Fibroblast of lung (primary cell): ENCODE data around the gene HBE1. TPM values are rescaled to one million over a fixed set of nuclear protein-coding genes. Genes with fewer than 3 reads are reported as not detected.

Source experiments
- DNase-seq, 2 donors: peaks; one replicate each; pipeline versions ENCODE4 v3.0.0 to v3.0.0-alpha.2; 2010; ENCODE audit warnings: low read depth in 2 of 2
- H2AFZ ChIP-seq: 2 replicates; pipeline ENCODE4 v1.5.1; 2012; ENCODE audit warnings: low read length, control low read depth, inconsistent platforms
- H3K27ac ChIP-seq: 2 replicates; pipeline ENCODE4 v1.5.1; 2011; ENCODE audit warnings: low read length, control low read depth; ENCODE audit not compliant: insufficient read depth
- H3K27me3 ChIP-seq: 2 replicates; pipeline ENCODE4 v1.5.1; 2011; ENCODE audit warnings: mild to moderate bottlenecking, low read length; ENCODE audit not compliant: control insufficient read depth, insufficient read depth
- H3K36me3 ChIP-seq: 2 replicates; pipeline ENCODE4 v1.5.1; 2011; ENCODE audit warnings: low read length; ENCODE audit not compliant: control insufficient read depth, insufficient read depth
- H3K4me1 ChIP-seq: 2 replicates; pipeline ENCODE4 v1.5.1; 2011; ENCODE audit warnings: low read length; ENCODE audit not compliant: control insufficient read depth, insufficient read depth; ENCODE audit errors: extremely low read depth
- H3K4me2 ChIP-seq: 2 replicates; pipeline ENCODE4 v1.5.1; 2011; ENCODE audit warnings: low read length, control low read depth; ENCODE audit not compliant: insufficient read depth; ENCODE audit errors: extremely low read depth
- H3K4me3 ChIP-seq, 4 experiments: fragments of 200-600 bp in 1 of 4; sonication (generic) in 1 of 4; replicated peaks in 1 of 4; 2 replicates each; pipeline ENCODE4 v1.5.1; 2011 to 2016; ENCODE audit warnings: low read length in 4 of 4, low read depth in 3 of 4, mild to moderate bottlenecking in 3 of 4, control low read depth in 2 of 4, inconsistent platforms in 1 of 4, mixed read lengths in 1 of 4; ENCODE audit not compliant: insufficient read depth in 1 of 4; ENCODE audit errors: control extremely low read depth in 1 of 4
- H3K79me2 ChIP-seq: 2 replicates; pipeline ENCODE4 v1.5.1; 2012; ENCODE audit warnings: mild to moderate bottlenecking, low read length, inconsistent platforms; ENCODE audit not compliant: control insufficient read depth, insufficient read depth
- H3K9ac ChIP-seq: 2 replicates; pipeline ENCODE4 v1.5.1; 2011; ENCODE audit warnings: mild to moderate bottlenecking, low read length, control low read depth; ENCODE audit not compliant: insufficient read depth
- H3K9me3 ChIP-seq: 2 replicates; pipeline ENCODE4 v1.5.1; 2012; ENCODE audit warnings: low read depth, low read length; ENCODE audit not compliant: control insufficient read depth, insufficient read depth
- H4K20me1 ChIP-seq: 2 replicates; pipeline ENCODE4 v1.5.1; 2011; ENCODE audit warnings: low read length; ENCODE audit not compliant: control insufficient read depth, insufficient read depth; ENCODE audit errors: extremely low read depth
- CTCF ChIP-seq, 2 donors: IDR thresholded peaks in 1 of 2; conservative IDR thresholded peaks in 1 of 2; 1 replicate in 1 of 2; 2 replicates in 1 of 2; pipeline ENCODE4 v1.5.1; 2011 to 2012; ENCODE audit warnings: low read length in 2 of 2, control low read depth in 1 of 2, inconsistent platforms in 1 of 2, low read depth in 1 of 2, mild to moderate bottlenecking in 1 of 2
- EZH2 ChIP-seq: IDR thresholded peaks from 2 replicates; pipeline ENCODE4 v1.5.1; 2012; ENCODE audit warnings: low read length, control low read depth, mild to moderate bottlenecking; ENCODE audit errors: missing control alignments
- polyA plus RNA-seq, 2 donors: library from polyadenylated mRNA; depleted of rRNA in 1 of 2; stranded (reverse) in 1 of 2; unstranded in 1 of 2; fragments of >200 nt; gene quantifications; 2 replicates each; pipeline ENCODE4 v1.2.1, GENCODE V29; 2011 to 2012; ENCODE audit warnings: missing spikeins in 1 of 2
- total RNA-seq: library from RNA; depleted of rRNA; stranded (reverse); fragments of >200 nt; gene quantifications from 2 replicates; pipeline ENCODE4 v1.2.1, GENCODE V29; 2014

The HBE1 gene
- total and polyA plus RNA-seq, 2 donors (not counting 1 experiment from before 2014, with no cell fraction given) = 0.33 to 3.1 TPM

GRCh38 chr11:5282628-5283027, 12.9 kb upstream of the HBE1 start:
- H4K20me1 ChIP-seq = no peaks in the 10 kb centered on the region
- DNase-seq = no peak
- H2AFZ ChIP-seq = no peak overlapping the region
- H3K79me2 ChIP-seq = no peaks in the 10 kb centered on the region
- H3K27ac ChIP-seq = no peak overlapping the region
- H3K4me1 ChIP-seq = peaks cover 14% of the 10 kb centered on the region
- H3K4me3 ChIP-seq = no peak overlapping the region
- H3K27me3 ChIP-seq = no peaks in the 10 kb centered on the region
- H3K36me3 ChIP-seq = no peaks in the 10 kb centered on the region
- no peak overlapping the region for H3K4me2 ChIP-seq
- no peak overlapping the region for H3K9ac ChIP-seq
- TF ChIP-seq EZH2 (no peak), CTCF (conservative IDR thresholded peaks at IDR 0.05 in 1 of 2, IDR thresholded peaks at IDR 0.05 in 1 of 2; ENCODE audit: low read depth in 1 of 2, low read length in 2 of 2) (no peak)
- no peaks in the 10 kb centered on the region for H3K9me3 ChIP-seq

DNA sequence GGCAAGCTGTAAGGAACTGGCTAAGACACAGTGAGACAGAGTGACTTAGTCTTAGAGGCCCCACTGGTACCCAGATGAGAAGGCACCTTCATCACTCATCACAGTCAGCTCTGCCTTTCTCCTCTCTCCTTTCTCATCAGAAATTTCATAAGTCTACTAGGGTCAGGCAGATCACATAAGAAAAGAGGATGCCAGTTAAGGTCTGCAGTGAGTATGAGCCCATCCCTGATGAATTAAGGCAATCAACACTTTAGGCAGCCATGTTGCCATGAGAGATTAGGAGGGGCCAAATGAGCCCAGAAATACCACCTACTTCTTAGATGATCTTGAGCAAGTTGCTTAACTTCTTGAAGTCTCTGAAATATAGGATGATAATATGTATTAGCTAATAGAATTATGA, 11.9 kb upstream of the HBE1 start:
- TF ChIP-seq CTCF (conservative IDR thresholded peaks at IDR 0.05 in 1 of 2, IDR thresholded peaks at IDR 0.05 in 1 of 2; ENCODE audit: low read depth in 1 of 2, low read length in 2 of 2) = no peak
- TF ChIP-seq EZH2 = no peak
- H3K27ac ChIP-seq = peak overlapping the region; percentile 59

GRCh38 chr11:5280582-5281102, 10.9 kb upstream of the HBE1 start:
- Histone ChIP-seq H3K4me3 (no peak overlapping the region), H3K36me3 (no peaks in the 10 kb centered on the region), H4K20me1 (no peaks in the 10 kb centered on the region), H3K27ac (peak overlapping the region; percentile 59), H3K27me3 (no peaks in the 10 kb centered on the region), H2AFZ (no peak overlapping the region), H3K9ac (no peak overlapping the region), H3K4me2 (no peak overlapping the region), H3K79me2 (no peaks in the 10 kb centered on the region), H3K4me1 (peaks cover 14% of the 10 kb centered on the region), H3K9me3 (no peaks in the 10 kb centered on the region)
- TF ChIP-seq EZH2 (no peak), CTCF (conservative IDR thresholded peaks at IDR 0.05 in 1 of 2, IDR thresholded peaks at IDR 0.05 in 1 of 2; ENCODE audit: low read depth in 1 of 2, low read length in 2 of 2) (no peak)
- DNase-seq = peak; percentile 98 to 100

More for the DNA sequence above, 11.9 kb upstream of the HBE1 start:
- H3K9ac ChIP-seq = no peak overlapping the region
- peaks cover 14% of the 10 kb centered on the region for H3K4me1 ChIP-seq
- H3K27me3 ChIP-seq = no peaks in the 10 kb centered on the region
- H3K4me3 ChIP-seq = no peak overlapping the region
- H3K4me2 ChIP-seq = no peak overlapping the region
- no peaks in the 10 kb centered on the region for H3K36me3 ChIP-seq
- no peak for DNase-seq
- H4K20me1 ChIP-seq = no peaks in the 10 kb centered on the region
- no peaks in the 10 kb centered on the region for H3K79me2 ChIP-seq
- H2AFZ ChIP-seq = no peak overlapping the region
- no peaks in the 10 kb centered on the region for H3K9me3 ChIP-seq
